Activated CD8-positive, alpha-beta T cell treated with anti-CD3 and anti-CD28 coated beads, Interleukin-2, amount 10 ng/mL, durations not matched to agents 7 days and 5 days (primary cell): Measurements from ENCODE around the gene KY. TPM values are rescaled to one million over a fixed set of nuclear protein-coding genes. Genes with fewer than 3 reads are reported as not detected.

Source experiments
- ATAC-seq: fragments of 150-1000 bp; cut with Tn5 transposase; one replicate; pipeline ENCODE4 v1.10.0; 2021; ENCODE audit warnings: moderate library complexity
- CTCF ChIA-PET: fragments of 350-600 bp; sonication (Branson Sonifier 250); formaldehyde crosslinking; loops from one replicate; lab custom pipeline; 2021; ENCODE audit warnings: antibody characterized with exemption; lab: Charles Lee
- POLR2A ChIA-PET: fragments of 350-600 bp; sonication (Branson Sonifier 250); formaldehyde crosslinking; loops from one replicate; lab custom pipeline; 2021; ENCODE audit warnings: antibody characterized with exemption; lab: Charles Lee
- DNase-seq: peaks from one replicate; pipeline ENCODE4 v3.0.0-alpha.2; 2020
- H3K27ac Mint-ChIP-seq: one replicate; pipeline ENCODE4 v1.8.0; 2021; ENCODE audit warnings: mild to moderate bottlenecking, mixed read lengths
- H3K27me3 Mint-ChIP-seq: one replicate; pipeline ENCODE4 v1.8.0; 2021; ENCODE audit warnings: low read depth, mixed read lengths
- H3K36me3 Mint-ChIP-seq: one replicate; pipeline ENCODE4 v1.8.0; 2021; ENCODE audit warnings: low read depth, mixed read lengths
- H3K4me1 Mint-ChIP-seq: one replicate; pipeline ENCODE4 v1.8.0; 2021; ENCODE audit warnings: low read depth, mixed read lengths
- H3K4me3 Mint-ChIP-seq: one replicate; pipeline ENCODE4 v1.8.0; 2021; ENCODE audit warnings: mild to moderate bottlenecking, mixed read lengths
- H3K9me3 Mint-ChIP-seq: one replicate; pipeline ENCODE4 v1.8.0; 2022; ENCODE audit warnings: mixed read lengths; ENCODE audit not compliant: insufficient read depth
- total RNA-seq, 2 experiments: library from RNA; stranded (reverse); gene quantifications; one replicate each; pipeline ENCODE4 v1.2.3, GENCODE V29; 2021

Gene KY
- total RNA-seq, 2 experiments from 2014 or later, result not detected

DNA sequence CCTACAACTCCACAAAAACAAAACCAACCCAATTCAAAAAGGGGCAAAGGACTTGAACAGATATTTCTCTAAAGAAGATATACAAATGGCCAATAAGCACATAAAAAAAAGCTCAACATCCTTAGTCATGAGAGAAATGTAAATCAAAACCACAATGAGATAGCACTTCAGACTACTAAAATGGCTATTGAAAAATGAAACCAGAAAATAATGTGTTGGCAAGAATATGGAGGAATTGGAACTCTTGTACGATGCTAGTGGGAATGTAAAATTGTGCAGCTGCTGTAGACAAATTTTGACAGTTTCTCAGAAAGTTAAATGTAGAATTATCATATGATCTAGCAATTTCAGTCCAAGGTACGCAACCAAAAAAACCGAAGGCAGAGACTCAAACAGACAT, 29.0 kb downstream of the KY start:
- POLR2A ChIA-PET, result no interaction called here
- no peak for ATAC-seq
- Mint-ChIP-seq H3K4me1 (no peaks in the 10 kb centered on the region), H3K9me3 (no peaks in the 10 kb centered on the region), H3K27ac (no peak overlapping the region), H3K4me3 (no peak overlapping the region), H3K36me3 (no peaks in the 10 kb centered on the region), H3K27me3 (no peaks in the 10 kb centered on the region)
- CTCF ChIA-PET, result no interaction called here
- DNase-seq, result no peak

DNA sequence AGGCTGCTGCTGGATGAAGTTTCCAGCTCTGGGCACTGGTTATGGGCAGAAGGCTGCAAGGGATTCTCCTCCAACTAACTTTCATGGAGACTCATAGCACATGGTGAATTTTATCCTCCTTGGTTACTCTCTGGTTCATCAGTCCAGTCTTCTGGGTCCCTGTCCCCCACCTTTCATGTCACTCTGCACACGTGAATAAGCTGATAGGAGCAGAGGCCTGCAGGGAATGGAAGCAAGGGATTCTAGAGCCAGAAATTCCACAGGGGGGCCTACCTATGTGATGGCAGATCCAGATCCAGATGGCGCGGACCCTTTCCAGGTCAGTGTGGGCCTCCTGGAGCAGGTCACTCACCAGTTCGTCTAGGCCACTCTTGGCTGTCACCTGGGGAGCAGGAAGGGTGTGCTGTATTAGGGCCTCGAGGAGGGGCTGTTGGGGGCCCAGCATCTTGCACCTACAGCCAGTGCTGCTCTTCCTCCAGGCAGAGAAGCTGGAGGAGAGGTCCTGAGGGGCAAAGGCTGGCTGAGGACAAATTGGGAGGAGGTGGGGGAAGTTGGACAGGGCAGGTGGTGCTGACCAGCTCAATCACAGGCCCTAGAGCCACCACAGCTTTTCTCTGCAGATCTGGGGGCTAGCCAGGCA, 30.2 kb downstream of the KY start:
- Mint-ChIP-seq H3K36me3 (no peaks in the 10 kb centered on the region), H3K4me1 (no peaks in the 10 kb centered on the region), H3K9me3 (no peaks in the 10 kb centered on the region), H3K4me3 (no peak overlapping the region), H3K27ac (no peak overlapping the region), H3K27me3 (peaks cover 3% of the 10 kb centered on the region)
- DNase-seq, result no peak
- no peak for ATAC-seq
- CTCF ChIA-PET, result no interaction called here
- POLR2A ChIA-PET, result no interaction called here

DNA sequence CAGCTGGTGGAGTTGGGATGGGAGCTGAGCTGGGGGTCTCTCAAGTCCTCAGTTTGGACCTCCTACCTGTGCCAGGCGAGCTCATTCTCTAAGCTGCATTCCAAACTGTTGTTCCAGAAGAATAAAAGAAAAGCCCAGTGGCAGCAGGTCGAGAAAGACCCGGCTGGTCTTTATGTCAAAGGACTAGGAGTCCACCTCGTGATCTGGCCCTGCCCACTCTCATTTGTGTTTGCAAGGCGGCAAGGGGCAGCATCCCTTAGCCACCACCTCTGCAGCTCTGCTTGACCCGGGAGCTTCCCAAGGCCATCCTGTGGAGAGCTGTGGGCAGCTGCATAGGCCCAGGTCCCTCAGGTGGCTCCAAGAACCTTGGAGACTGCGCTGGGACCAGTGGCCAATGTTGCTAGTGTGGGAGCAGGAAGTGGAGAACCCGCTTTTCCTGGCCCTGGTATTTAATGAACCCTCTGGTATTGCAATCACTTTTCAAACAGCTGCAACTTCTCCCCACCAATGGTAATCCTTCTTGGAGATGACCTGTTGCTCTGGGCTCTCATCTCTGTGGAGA, 30.9 kb downstream of the KY start:
- Mint-ChIP-seq H3K36me3 (no peaks in the 10 kb centered on the region), H3K4me1 (no peaks in the 10 kb centered on the region), H3K9me3 (no peaks in the 10 kb centered on the region), H3K4me3 (no peak overlapping the region), H3K27ac (no peak overlapping the region), H3K27me3 (peaks cover 3% of the 10 kb centered on the region)
- DNase-seq (no peak), ATAC-seq (no peak)
- CTCF ChIA-PET, result no interaction called here
- POLR2A ChIA-PET, result no interaction called here

DNA sequence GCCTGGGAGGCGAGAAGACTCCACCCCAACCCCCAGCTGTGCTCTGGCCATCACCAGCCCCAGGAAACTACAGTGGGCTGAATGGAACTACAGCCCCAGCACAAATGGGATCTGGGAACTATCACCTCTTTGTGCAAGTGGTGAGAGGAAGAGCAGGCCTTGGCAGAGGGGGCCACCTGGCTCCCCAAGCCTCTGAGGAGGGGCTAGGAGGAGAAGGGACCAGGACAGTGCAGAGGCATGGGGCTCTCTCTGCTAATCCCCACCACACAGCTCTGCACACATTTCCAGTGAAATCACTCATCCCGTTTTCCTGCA, 31.6 kb downstream of the KY start:
- no peak overlapping the region for H3K4me3 Mint-ChIP-seq
- ChIA-PET POLR2A (no interaction called here), CTCF (no interaction called here)
- H3K27ac Mint-ChIP-seq, result no peak overlapping the region
- ATAC-seq (no peak), DNase-seq (no peak)
- no peaks in the 10 kb centered on the region for H3K36me3 Mint-ChIP-seq
- no peaks in the 10 kb centered on the region for H3K9me3 Mint-ChIP-seq
- no peaks in the 10 kb centered on the region for H3K4me1 Mint-ChIP-seq
- peaks cover 3% of the 10 kb centered on the region for H3K27me3 Mint-ChIP-seq

DNA sequence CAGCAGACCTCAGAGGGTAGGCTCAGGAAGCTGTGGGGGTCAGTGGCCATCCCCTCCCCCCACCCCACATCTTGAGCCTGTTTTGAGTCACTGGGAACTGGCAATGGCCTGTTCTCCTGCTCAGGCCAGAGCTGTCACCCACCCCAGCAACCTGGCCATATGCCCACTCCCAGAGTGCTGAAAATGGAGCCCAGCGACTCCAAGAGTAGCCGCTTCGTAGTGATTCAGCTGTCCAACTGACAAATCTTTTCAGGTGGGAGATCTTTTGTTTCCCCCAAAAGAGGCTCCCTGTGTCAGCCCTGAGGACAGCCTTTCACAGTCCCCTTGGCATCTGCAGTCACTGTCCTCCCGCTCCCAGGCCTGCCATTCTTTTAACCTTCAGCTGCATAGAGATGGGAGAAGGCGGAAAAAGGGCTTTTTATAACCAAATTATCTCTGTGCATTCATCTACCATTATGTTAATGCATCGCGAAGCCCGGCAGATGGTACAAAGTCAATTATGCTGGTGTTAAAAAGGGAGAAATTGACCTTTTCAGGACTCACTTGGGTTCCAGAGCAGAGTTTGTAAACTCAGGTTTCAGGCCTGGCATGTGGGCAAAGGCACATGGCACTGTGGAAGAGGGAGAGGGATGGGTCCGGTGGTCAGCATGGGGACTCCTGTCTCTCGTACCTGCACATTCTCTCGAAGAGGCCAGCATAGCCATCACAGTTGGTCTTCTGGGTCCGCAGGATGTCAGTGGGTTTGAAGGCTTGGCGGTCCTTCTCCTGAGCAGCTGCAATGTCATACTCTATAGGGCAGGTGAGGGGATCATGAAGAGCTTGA, 32.1 kb downstream of the KY start:
- Mint-ChIP-seq H3K27me3 (peaks cover 3% of the 10 kb centered on the region), H3K9me3 (no peaks in the 10 kb centered on the region), H3K4me1 (no peaks in the 10 kb centered on the region), H3K27ac (no peak overlapping the region), H3K36me3 (no peaks in the 10 kb centered on the region), H3K4me3 (no peak overlapping the region)
- no peak for DNase-seq
- ChIA-PET CTCF (no interaction called here), POLR2A (no interaction called here)
- ATAC-seq, result no peak

DNA sequence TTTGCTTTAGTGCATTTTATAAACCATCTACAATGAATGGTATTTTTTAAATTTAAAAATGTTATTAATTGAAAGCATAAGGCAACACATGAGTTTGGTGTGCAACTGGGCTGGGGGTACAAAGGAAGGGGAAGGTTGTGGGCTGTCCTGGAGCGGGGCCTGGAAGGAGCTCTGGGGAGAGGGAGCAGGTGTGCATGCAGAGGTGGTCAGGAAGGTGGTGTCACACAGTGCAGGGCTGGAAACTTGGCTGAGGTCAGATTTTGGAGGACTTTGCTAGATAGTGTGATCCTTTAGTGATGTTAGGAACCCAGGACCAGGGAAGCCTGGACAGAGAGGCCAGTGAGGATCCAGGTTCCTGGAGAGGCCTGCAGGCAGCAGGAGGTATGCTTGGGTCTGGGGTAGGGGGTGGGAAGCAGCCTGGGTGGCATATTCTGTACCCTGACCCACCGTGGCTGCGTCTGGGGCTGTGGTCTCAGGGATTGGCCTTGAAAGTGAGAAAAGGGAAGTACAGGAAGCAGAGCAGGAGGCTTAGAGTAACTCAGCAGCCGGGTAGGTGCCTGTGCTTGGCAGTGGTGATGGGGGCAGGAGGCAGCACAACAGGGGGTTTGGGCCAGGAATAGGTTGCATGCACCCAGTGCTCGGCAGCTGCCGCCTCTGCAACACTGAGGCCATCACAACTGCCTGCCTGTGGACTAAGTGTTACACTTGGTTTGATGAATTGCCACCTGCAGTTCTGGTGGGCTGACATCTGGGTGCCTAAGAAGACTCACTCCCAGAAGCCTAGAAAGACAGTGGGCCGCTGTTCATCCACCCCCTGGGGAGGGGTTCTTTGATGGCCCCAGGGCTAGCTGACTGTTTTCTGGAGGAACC, 33.0 kb downstream of the KY start:
- Mint-ChIP-seq H3K27ac (no peak overlapping the region), H3K4me1 (no peaks in the 10 kb centered on the region), H3K9me3 (no peaks in the 10 kb centered on the region), H3K27me3 (peaks cover 3% of the 10 kb centered on the region), H3K36me3 (no peaks in the 10 kb centered on the region), H3K4me3 (no peak overlapping the region)
- ChIA-PET POLR2A (no interaction called here), CTCF (no interaction called here)
- ATAC-seq (no peak), DNase-seq (no peak)

DNA sequence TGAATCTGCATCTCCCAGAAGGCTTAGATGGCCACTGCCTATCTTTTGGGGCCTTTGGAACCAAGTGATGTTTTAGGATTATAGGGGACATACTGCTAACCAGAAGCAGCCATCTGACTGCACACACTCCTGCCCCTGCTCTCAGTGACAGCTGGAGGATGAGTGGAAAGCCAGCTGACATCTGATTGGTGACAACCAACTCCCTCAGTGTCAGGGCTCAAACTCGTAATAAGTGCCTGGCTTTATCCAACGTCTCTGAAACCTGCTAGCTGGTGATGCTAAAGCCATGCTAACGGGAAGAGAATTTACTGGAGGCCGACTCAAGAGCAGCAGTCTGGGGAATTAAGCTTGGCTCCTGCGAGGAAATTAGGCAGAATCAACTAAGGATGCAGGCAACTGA, 35.1 kb downstream of the KY start:
- POLR2A ChIA-PET, result interaction anchor here (0.6 kb wide), 1 partner anchor 897 kb away, joined by 5 read pairs; no protein-coding TSS in a partner anchor
- Mint-ChIP-seq H3K36me3 (no peaks in the 10 kb centered on the region), H3K27ac (no peak overlapping the region), H3K27me3 (peaks cover 3% of the 10 kb centered on the region), H3K4me1 (no peaks in the 10 kb centered on the region), H3K9me3 (no peaks in the 10 kb centered on the region), H3K4me3 (no peak overlapping the region)
- CTCF ChIA-PET, result interaction anchor here (0.7 to 2.5 kb wide), 2 partner anchors 15 to 25 kb away, joined by 3 to 8 read pairs; no protein-coding TSS in a partner anchor
- no peak for ATAC-seq
- DNase-seq, result no peak

DNA sequence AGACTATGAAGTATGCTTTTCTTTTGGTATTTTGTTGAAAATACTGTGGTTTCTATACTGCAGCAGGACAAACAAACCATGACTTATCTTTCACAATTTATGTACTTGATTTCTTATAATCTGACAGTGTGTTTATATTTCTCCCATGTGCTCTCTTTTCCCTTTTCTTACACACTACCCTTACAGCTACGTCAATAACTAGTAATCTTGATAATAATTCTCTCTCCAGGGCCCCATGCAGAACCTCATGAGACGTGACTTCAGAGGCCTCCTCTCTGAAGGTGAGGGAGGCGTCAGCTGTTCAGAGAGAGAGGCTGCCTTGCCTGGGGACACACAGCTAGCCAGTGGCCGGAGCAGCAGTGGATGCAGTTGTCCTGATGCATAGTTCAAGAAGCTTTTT, 35.9 kb downstream of the KY start:
- POLR2A ChIA-PET, result no interaction called here

DNA sequence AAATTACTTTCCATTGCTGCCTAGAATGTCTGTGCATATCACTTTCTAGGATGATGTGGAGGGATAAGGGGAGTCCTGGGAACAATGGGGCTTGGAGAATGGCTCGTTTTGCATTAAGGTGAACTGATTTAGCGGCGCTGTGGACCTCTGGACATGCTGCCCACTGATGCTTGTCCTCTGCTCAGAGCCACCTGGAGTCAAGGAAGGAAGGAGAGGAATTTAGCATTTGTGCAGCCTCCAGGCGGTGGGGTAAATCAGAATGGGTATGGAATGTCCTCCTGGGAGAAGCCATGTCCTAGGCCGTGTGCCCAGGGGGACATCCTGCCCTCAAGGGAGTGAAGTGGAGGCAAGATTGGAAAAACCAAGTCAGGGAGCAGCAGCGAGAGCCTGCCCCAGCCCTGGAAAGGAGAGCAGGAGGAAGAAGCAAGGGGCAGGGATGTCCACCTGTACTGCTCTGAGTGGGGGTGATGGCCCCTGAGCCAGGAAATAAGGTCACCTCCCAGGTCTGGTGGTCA, 37.8 kb downstream of the KY start:
- ATAC-seq, result no peak
- DNase-seq, result no peak
- Mint-ChIP-seq H3K36me3 (no peaks in the 10 kb centered on the region), H3K27ac (no peak overlapping the region), H3K4me3 (no peak overlapping the region), H3K4me1 (no peaks in the 10 kb centered on the region), H3K9me3 (no peaks in the 10 kb centered on the region), H3K27me3 (peaks cover 3% of the 10 kb centered on the region)
- ChIA-PET POLR2A (no interaction called here), CTCF (no interaction called here)

More for the DNA sequence above, 35.9 kb downstream of the KY start:
- ATAC-seq, result no peak
- no peak overlapping the region for H3K4me3 Mint-ChIP-seq
- CTCF ChIA-PET, result interaction anchor here (2.5 kb wide), 1 partner anchor 14 kb away, joined by 8 read pairs; no protein-coding TSS in a partner anchor
- DNase-seq, result no peak
- no peak overlapping the region for H3K27ac Mint-ChIP-seq
- no peaks in the 10 kb centered on the region for H3K36me3 Mint-ChIP-seq
- no peaks in the 10 kb centered on the region for H3K4me1 Mint-ChIP-seq
- peaks cover 3% of the 10 kb centered on the region for H3K27me3 Mint-ChIP-seq
- no peaks in the 10 kb centered on the region for H3K9me3 Mint-ChIP-seq

DNA sequence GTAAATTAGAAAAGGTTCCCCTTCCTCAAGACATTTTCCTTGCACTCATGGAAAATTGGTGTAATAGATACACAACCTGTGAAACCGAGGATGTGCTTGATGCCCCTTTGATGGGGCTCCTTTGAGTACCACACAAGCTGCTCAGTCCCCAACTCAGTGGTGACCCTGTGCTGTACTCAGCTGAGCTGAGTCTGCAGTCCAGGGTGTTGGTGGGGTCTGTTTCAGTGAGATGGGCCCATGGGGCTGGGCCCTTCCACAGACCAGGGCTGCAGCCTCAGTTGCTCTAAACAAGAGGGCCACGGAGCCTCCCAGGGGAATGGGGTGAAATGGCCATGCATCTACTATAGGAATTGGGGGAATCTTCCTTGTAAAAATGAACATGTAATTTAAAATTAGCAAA, 39.3 kb downstream of the KY start:
- Mint-ChIP-seq H3K9me3 (no peaks in the 10 kb centered on the region), H3K27ac (no peak overlapping the region), H3K36me3 (no peaks in the 10 kb centered on the region), H3K27me3 (peaks cover 5% of the 10 kb centered on the region), H3K4me3 (no peak overlapping the region), H3K4me1 (no peaks in the 10 kb centered on the region)
- ATAC-seq, result no peak
- ChIA-PET CTCF (no interaction called here), POLR2A (no interaction called here)
- no peak for DNase-seq

DNA sequence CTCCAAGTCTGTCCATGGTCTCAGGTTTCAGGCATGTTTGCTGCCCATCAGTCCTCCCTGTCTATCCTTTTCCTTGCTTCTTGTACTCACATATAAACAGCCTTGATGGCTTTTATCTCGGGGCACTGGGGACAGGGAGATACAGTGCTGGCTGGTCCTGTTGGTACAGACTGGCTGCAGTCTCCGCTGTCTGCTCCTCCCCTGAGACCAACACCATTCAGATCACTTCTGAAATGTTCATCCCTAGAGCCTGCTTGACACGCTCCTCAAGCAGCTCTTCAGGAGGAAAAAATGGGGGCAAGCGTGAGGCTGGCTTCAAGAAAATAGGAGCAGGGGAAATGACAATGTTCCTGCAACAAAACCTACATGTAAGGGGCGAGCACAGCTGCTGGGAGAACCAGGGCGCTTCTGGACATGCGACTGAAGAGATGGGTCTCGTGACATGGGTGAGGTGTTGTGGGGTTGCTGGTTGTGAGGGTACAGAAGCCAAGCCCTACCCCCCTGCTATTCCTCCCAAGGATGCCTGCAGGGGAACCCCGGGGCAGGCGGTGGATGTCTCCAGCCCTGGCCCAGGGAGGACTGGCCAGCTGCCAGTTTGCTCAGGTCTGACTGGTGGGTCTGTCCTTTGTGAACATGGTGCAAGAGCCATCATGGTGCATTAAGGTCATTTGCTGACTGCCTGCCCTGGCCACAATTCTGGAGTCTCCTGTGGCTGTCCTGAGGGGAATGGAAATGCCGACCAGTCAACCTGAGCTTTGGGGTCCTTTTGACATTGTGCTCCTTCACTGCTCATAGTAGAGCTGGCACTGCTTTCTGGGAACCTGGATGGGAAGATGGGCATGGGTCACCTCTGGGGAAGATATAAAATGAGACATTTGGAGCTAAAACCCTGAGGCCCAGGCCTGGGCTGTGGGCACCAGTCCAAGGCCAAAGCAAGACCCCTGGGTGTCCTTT, 40.1 kb downstream of the KY start:
- Mint-ChIP-seq H3K27me3 (peaks cover 4% of the 10 kb centered on the region), H3K27ac (no peak overlapping the region), H3K36me3 (no peaks in the 10 kb centered on the region), H3K4me1 (no peaks in the 10 kb centered on the region), H3K9me3 (no peaks in the 10 kb centered on the region), H3K4me3 (no peak overlapping the region)
- ChIA-PET CTCF (no interaction called here), POLR2A (no interaction called here)
- DNase-seq (no peak), ATAC-seq (no peak)
